ENCODE data around the gene PLA2G2A. TPM values are rescaled to one million over a fixed set of nuclear protein-coding genes. Genes with fewer than 3 reads are reported as not detected.

Gene PLA2G2A
- 10 to 100 TPM in 3 of 6 donors, 1 to 10 TPM in 1, under 1 TPM in 2; 0.42 to 53.5 (median 6.1) TPM for total RNA-seq
- 10 to 100 TPM in 1 of 2 donors, 1 to 10 TPM in 1; 6.7 to 29.7 TPM for polyA plus RNA-seq

- no peak for FAIRE-seq
- Histone ChIP-seq H3K27me3 (no peaks in the 10 kb centered on the region), H3K27ac (no peak within 1 kb of the TSS), H3K36me3 (no peaks in the 10 kb centered on the region), H3K9me3 (no peaks in the 10 kb centered on the region), H3K4me1 (peaks cover 0 to 7% (median 4%) of the 10 kb centered on the region in 3 donors), H3K4me3 (no peak within 1 kb of the TSS)
- peak in 1 of 4 donors; percentile 13 for ATAC-seq
- 84 to 89% methylated on average over 8 of the region's 8 CpGs for WGBS, 2 donors
- TF ChIP-seq CTCF (IDR thresholded peaks at IDR 0.05), result no peak
- DNase-seq, result no peak
- intact Hi-C loops (cut with DNase I), result loop anchor here in 1 of 3 donors (10.0 kb wide), 1 partner anchor 165 kb away; no protein-coding TSS in a partner anchor
These were observed at the start of gene PLA2G2A for GRCh38 chr1:19979494-19979977. Gene PLA2G2A, minus strand, starts transcription at chr1:19979618. Its CDS starts 845 bp downstream, at chr1:19978773.

GRCh38 chr1:20028726-20029125, 49.3 kb upstream of the PLA2G2A start:
- H3K27me3 ChIP-seq, result no peaks in the 10 kb centered on the region
- no peaks in the 10 kb centered on the region for H3K36me3 ChIP-seq
- H3K9me3 ChIP-seq, result no peaks in the 10 kb centered on the region
- H3K4me1 ChIP-seq, result no peaks in the 10 kb centered on the region
- intact Hi-C loops (cut with DNase I), result no loop called here
- H3K27ac ChIP-seq, result no peak overlapping the region
- no peak overlapping the region for H3K4me3 ChIP-seq
- 72 to 73% methylated on average over 5 of the region's 5 CpGs for WGBS, 2 donors
- DNase-seq (no peak), FAIRE-seq (no peak), ATAC-seq (no peak)
- no peak for TF ChIP-seq CTCF (IDR thresholded peaks at IDR 0.05)

GRCh38 chr1:20028125-20028524, 48.7 kb upstream of the PLA2G2A start:
- H3K9me3 ChIP-seq, result no peaks in the 10 kb centered on the region
- 74 to 80% methylated on average over 5 of the region's 5 CpGs for WGBS, 2 donors
- no peak for TF ChIP-seq CTCF (IDR thresholded peaks at IDR 0.05)
- ATAC-seq (no peak), DNase-seq (no peak), FAIRE-seq (no peak)
- H3K4me1 ChIP-seq, result no peaks in the 10 kb centered on the region
- intact Hi-C loops (cut with DNase I), result no loop called here
- H3K27me3 ChIP-seq, result no peaks in the 10 kb centered on the region
- H3K36me3 ChIP-seq, result no peaks in the 10 kb centered on the region
- no peak overlapping the region for H3K27ac ChIP-seq
- no peak overlapping the region for H3K4me3 ChIP-seq

- H3K27me3 ChIP-seq, result no peaks in the 10 kb centered on the region
- ATAC-seq, result no peak
- no peak for TF ChIP-seq CTCF (IDR thresholded peaks at IDR 0.05)
- 73 to 76% methylated on average over 1 of the region's 1 CpG for WGBS, 2 donors
- intact Hi-C loops (cut with DNase I), result no loop called here
- H3K27ac ChIP-seq, result no peak overlapping the region
- no peaks in the 10 kb centered on the region for H3K4me1 ChIP-seq
- H3K9me3 ChIP-seq, result no peaks in the 10 kb centered on the region
- H3K36me3 ChIP-seq, result no peaks in the 10 kb centered on the region
- FAIRE-seq, result no peak
- no peak overlapping the region for H3K4me3 ChIP-seq
- DNase-seq, result no peak
These were observed 38.3 kb upstream of the PLA2G2A start for GRCh38 chr1:20017741-20018140.

GRCh38 chr1:20014153-20014552, 34.7 kb upstream of the PLA2G2A start:
- Histone ChIP-seq H3K27me3 (no peaks in the 10 kb centered on the region), H3K36me3 (no peaks in the 10 kb centered on the region), H3K4me3 (no peak overlapping the region), H3K4me1 (no peaks in the 10 kb centered on the region), H3K27ac (no peak overlapping the region), H3K9me3 (no peaks in the 10 kb centered on the region)
- WGBS, 2 donors, result 62 to 76% methylated on average over 2 of the region's 2 CpGs
- FAIRE-seq (no peak), ATAC-seq (no peak), DNase-seq (no peak)
- no peak for TF ChIP-seq CTCF (IDR thresholded peaks at IDR 0.05)
- intact Hi-C loops (cut with DNase I), result no loop called here

Data from pancreas (tissue), 10 donors.